Right lung (tissue), 10 donors: ENCODE measurements around the gene ASB7. TPM values are rescaled to one million over a fixed set of nuclear protein-coding genes. Genes with fewer than 3 reads are reported as not detected.
"Not testable (repeated sequence)": the region's sequence is repeated elsewhere in the genome, so short reads cannot be mapped to it uniquely, and the experiment has no call there.

ENCODE experiments used
- DNase-seq, 2 donors: peaks; one replicate each; pipeline ENCODE4 v3.0.0-alpha.2; 2013
- long read RNA-seq, 8 donors: transcript quantifications; one replicate each; lab custom pipeline, GENCODE V29; 2026
- polyA plus RNA-seq, 5 donors: library from polyadenylated mRNA; unstranded; fragments of 120-200 nt; gene quantifications; one replicate each; pipeline versions ENCODE4 v1.2.1 to v1.2.3, GENCODE V29; 2013; ENCODE audit warnings: inconsistent platforms in 1 of 5, low replicate concordance in 1 of 5; ENCODE audit not compliant: insufficient read length in 5 of 5, insufficient read depth in 1 of 5

The ASB7 gene, protein sequence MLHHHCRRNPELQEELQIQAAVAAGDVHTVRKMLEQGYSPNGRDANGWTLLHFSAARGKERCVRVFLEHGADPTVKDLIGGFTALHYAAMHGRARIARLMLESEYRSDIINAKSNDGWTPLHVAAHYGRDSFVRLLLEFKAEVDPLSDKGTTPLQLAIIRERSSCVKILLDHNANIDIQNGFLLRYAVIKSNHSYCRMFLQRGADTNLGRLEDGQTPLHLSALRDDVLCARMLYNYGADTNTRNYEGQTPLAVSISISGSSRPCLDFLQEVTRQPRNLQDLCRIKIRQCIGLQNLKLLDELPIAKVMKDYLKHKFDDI
- 10 to 100 TPM; 10.3 to 14.3 (median 13.0) TPM for polyA plus RNA-seq
- long read RNA-seq, donor 1, partial matches to known transcripts = 21 of 23 reads
- long read RNA-seq, donor 1, other reads (novel, unspliced or antisense) = 0 of 23 reads
- long read RNA-seq, donor 2, full-length matches to known transcripts = 3 of 3 reads
- long read RNA-seq, donor 2, partial matches to known transcripts = 0 of 3 reads
- long read RNA-seq, donor 2, other reads (novel, unspliced or antisense) = 0 of 3 reads
- long read RNA-seq, donor 3 = 0 reads
- long read RNA-seq, donor 4, full-length matches to known transcripts = 1 of 1 reads
- long read RNA-seq, donor 4, partial matches to known transcripts = 0 of 1 reads
- long read RNA-seq, donor 4, other reads (novel, unspliced or antisense) = 0 of 1 reads
- long read RNA-seq, donor 5, full-length matches to known transcripts = 3 of 3 reads
- long read RNA-seq, donor 5, partial matches to known transcripts = 0 of 3 reads
- long read RNA-seq, donor 5, other reads (novel, unspliced or antisense) = 0 of 3 reads
- long read RNA-seq, donor 6, full-length matches to known transcripts = 5 of 5 reads
- long read RNA-seq, donor 6, partial matches to known transcripts = 0 of 5 reads
- long read RNA-seq, donor 6, other reads (novel, unspliced or antisense) = 0 of 5 reads
- long read RNA-seq, donor 7 = 0 reads
- long read RNA-seq, donor 8, partial matches to known transcripts = 0 of 1 reads
- long read RNA-seq, donor 8, other reads (novel, unspliced or antisense) = 0 of 1 reads

DNA sequence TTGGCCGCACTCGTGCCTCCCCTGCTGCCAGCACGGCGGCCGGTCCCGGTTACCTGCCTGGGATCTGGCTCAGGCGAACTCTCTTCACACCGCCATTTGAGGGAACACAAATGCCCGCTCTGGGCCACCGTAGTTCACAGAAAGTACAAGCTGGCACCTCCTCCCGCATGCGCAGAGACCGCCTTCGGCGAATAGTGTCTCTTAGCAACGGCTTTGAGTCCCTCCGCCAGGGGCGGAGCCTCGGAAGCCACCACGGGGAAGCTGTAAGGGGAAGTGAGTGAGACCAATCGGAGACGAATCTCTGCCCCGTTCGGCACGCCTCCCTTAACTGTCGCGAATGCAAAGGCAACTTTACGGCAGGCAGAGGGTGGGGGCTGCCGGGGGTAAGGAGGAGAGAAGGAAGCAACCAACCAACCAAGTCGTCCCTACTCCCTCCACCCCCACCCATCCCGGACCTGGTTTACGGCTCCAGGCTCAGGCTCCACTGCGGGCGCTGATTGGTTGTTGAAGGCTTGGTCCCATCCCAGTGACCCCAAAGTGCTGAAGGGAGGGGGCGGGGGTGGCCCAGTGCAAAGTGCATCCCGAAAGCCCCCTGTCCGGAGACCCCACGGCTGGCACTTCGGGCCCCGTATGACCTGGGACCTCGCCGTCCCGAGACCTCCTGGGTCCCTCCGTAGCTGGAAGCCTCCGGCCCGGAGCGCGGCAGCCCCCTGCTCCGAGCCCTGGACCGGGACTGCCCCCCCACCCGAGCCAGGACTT lies at the start of gene ASB7, which contains the start of gene LINS1:
TSS of gene ASB7 (plus strand) at position 526 of the 759 bp plus-strand sequence. CDS start 9,628 bp downstream, outside the sequence.
TSS of gene LINS1 (minus strand) at position 121 of the 759 bp plus-strand sequence. CDS start 21,342 bp downstream, outside the sequence.
- DNase-seq = peak; percentile 100

- DNase-seq = no peak
Measured at GRCh38 chr15:100553468-100553867, 48.9 kb upstream of the ASB7 start.

GRCh38 chr15:100558771-100559254 lies 43.6 kb upstream of the ASB7 start:
- no peak for DNase-seq

DNA sequence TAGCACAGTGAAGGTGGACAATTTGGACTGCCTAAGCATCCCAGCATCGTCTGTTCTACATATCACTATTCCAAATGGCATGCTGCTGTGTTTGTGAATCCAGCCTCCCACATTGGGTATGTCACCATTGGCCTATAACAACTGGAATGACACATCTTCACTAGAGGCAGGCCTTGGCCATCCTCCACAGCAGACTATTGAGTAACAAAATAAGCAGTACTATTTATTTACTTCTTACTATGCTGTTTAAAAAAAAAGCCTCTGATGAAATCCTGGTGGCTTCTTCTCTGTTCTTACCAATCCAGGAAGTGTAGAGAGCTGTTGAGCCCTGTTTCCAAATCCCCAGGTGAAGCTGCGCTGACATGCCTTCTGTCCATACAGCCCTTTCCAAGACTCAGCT lies 43.1 kb upstream of the ASB7 start:
- peak in 1 of 2 donors; percentile 40 for DNase-seq

GRCh38 chr15:100560323-100560722 lies 42.1 kb upstream of the ASB7 start:
- no peak for DNase-seq

DNA sequence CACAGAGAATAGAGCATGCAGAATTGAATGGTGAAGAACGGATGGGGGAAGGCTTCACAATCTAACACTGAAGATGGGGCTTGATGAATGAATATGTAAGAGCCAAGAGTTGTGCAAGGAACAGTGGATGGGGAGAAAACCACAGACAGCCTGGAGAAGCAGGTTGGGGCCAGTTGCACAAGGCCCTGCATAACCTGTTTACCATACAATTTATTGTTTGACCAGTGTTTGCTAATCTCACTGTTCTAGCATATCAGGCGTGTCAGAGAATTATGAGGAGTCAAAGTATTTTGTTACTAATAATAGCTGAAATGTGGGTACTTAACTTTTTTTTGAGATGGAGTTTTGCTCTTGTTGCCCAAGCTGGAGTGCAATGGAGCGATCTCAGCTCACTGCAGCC lies 36.8 kb upstream of the ASB7 start:
- no peak for DNase-seq

GRCh38 chr15:100566850-100567628 lies 35.4 kb upstream of the ASB7 start:
- no peak for DNase-seq

DNA sequence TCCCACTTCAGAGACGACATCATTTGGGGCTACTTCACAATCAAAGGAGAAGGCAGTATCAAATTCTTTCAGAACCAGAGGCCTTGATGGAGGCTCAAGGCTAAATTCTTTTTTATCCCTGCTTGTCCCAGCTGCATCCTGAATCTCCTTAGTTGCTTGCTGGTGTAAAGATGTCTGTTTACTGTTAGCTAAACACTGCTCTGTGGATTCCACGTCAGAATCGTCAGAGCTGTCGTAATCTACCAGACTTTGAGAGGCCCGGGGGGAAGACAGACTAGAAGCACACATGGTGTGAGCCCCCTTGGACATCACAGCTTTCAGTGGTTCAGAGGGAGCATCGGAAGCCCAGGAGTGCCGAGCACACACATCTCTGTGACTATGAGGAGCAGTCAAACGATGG lies 33.0 kb upstream of the ASB7 start:
- DNase-seq = no peak

DNA sequence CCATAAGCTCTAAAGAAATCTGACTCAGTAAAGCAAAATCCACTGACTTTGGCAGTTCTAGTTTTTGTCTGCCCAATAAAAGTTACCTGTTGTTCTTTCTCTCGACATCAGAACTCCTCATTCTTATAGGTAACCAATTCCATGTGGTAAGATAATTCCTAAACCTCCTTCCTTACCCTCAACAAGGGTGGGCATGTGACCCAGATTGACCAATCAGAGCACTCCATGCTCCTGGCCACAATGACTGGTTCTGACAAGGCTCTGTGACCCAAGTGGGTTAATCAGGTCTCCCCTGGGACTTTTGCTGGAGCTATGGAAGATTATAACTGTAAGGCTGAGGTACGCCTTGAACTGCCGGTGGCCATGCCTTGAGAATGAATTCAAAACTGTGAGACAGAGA lies 32.1 kb upstream of the ASB7 start:
- no peak for DNase-seq

DNA sequence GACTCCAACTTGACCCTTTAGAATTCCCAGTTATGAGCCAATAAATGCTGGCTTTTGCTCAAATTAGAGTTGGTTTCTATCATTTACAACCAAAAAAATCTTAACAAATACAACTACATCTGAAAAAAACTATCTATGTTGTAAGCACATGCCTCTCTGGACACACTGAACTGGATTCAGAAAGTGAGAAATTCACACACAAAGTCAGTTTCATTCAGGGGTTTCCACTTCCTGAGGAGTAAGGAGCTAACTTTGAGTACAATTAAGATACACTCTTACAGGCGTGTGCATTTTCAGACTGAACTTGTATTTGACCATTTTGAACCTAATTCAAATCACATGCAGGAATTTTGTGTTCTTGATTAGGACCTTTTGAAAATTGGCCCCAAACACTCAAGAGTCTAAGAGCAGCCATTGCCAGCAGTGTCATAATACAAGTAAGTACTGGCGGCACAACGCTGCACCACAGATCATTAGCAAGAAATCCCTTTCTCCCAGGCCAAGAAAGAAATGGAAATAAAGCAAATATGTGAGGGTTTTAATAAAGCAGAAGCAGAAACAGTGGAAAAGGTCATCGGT lies 31.6 kb upstream of the ASB7 start:
- peak; percentile 45 to 66 for DNase-seq

- DNase-seq = no peak
Measured at GRCh38 chr15:100571592-100572167, 30.7 kb upstream of the ASB7 start.

DNA sequence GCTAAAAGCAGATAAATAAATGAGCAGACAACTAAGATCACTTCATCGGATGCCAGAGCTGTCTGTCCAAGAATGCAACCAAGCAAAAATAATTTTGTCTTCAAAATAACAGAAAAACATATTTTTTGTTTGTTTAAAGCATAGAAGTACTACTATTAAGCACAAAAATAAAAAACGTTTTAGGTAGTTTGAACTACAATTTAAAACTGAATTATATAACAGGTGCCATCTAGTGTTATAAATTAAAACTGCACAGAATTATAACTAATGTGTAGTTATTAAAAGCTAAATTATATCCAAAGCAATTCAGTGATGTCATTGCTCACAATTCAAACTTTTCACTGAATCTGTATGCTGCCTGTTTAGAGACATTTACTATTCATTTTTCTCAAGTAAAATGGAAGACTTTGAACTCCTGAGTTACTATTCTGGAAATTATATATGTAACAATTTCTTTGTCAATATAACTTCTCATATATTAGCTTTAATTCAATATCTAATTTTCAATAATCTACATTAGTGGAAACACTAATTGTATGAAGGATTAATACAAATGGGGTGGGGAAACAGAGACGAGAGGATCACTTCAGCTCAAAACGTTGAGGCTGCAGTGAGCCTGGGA lies 29.9 kb upstream of the ASB7 start:
- peak in 1 of 2 donors; percentile 16 for DNase-seq

GRCh38 chr15:100573526-100573925 lies 28.9 kb upstream of the ASB7 start:
- no peak for DNase-seq

DNA sequence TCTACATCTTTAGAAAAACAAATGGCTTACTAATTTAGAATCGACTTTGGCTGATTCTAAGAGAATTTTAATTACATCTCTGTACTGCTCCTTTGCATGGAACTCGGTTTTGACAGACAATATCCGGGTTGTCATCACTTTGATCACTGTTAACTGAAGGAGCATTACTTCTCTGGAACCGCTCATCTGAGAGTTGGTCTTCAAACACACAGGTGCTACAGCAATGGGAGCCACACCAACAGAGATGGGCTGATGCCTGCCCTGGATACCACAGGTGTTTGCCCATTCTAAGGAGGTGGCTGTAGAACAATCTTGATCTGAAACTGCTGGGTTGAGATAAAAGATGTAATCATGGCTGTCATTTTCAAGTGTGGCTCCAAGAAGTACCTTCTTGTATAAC lies 22.0 kb upstream of the ASB7 start:
- DNase-seq = no peak

DNA sequence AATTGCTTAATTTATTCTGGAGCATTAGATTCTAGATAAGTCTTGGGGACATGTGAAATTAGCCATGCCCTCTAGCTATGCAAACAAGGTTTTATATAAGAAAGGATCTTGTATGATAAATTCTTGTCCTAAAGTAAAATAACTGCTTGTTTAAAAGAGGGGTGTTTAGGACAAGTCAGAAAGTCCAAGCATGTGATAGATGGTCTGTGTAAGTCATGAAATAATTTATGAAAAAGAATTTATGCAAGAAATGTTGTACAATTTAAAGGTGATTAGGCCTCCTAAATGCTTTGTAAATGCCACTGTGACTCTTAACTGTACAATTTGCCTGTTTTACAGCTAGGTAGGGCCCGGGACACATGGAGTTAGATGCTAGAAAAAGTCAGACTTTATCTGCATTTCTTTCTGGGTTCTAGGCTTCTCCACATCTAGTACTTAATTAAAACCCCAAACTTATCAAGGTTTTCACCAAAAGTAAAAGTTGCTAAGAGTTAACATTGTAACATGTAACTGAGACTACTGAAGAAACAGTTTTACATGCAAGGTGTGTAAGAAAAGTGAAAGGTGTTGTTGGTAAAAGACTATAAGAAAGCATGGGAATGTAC lies 13.6 kb upstream of the ASB7 start:
- no peak for DNase-seq

DNA sequence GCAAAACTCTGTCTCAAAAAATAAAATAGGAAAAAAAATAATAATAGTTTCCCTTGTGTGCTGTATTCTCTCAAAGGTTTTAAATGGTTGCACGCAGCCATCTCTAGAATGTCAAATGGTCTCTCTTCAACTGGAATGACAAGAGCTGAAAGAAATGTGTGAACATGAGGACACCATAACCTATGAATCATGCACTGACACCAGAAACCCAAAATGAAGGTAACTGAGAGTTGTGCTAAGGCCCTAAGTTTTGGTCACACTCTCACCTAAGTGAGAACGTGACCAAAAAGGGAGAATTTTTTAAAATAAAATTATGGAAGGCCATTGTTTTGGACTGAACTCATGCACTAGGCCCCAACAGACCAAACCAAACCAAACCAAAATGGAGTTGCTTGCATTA lies 11.2 kb upstream of the ASB7 start:
- not testable (repeated sequence) for DNase-seq

DNA sequence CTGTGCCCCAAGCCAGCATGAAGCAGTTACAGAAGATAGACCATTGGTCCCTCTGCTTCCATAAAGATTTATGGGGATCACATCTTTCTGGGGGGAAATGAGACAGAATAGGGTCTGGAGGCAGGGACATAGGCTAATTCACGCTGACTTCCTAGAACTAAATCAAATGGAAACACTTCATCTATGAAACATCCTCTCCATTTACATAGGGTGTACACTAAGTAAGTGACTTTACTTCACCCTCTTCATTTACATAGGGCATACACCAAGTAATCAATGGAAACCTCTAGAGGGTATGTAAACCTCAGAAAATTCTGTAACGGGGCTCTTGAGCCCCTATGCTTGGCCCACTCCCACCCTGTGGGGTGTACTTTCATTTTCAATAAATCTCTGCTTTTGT lies 10.6 kb upstream of the ASB7 start:
- DNase-seq = no peak

GRCh38 chr15:100592898-100593297 lies 9.5 kb upstream of the ASB7 start:
- no peak for DNase-seq

DNA sequence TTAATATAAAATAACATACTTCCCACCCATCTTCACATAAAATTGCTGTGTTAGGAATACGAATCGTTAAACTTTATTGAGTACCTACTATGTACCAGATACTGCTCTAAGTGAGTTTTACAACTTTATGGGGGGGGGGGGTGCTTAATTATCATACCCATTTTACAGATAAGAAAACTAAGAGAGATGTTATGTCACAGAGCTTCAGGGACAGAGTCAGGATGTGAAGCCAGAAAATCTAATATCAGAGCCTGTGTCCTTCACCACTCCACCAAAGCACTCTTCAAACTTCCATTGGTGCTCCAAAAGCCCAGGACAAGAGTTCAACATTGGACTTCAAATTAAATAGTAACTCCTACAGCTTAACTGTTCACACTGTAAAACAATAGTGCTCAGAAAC lies 9.0 kb upstream of the ASB7 start:
- DNase-seq = no peak
